ENCODE results near the gene ANKRD26. TPM values are rescaled to one million over a fixed set of nuclear protein-coding genes. Genes with fewer than 3 reads are reported as not detected.

ANKRD26 gene
- total RNA-seq, 2 donors from 2014 or later: 5.7 to 10.5 TPM

DNA sequence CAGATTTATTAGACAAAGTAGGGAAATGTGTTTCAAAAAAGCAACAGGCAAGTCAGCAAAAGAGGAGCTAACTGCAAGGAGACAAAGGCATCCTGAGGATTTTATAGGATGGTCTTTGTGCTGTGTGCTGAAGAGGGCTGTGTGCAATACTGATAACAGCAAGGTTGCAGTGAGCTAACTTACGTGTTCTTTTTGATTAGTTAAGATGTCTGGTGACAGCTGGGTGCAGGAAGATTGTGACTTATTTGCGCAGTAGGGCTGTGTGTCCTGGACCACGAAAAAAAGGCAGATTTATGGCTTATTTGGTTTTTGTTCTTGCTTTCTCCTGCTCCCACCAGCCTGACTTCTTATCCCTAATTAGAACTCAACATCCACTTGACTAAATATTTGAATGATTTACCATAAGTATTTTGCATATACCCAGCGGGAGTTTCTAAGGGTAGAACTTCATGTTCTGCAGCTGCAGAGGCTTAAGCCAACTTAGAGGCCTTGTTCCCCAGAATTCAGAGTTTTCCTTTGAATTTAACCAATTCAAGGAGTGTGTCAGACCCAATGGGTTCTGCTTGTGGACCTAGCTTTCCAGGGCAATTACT, 119.0 kb downstream of the ANKRD26 start:
- TF ChIP-seq POLR2AphosphoS5 (IDR thresholded peaks at IDR 0.05) (no peak), POLR2A (IDR thresholded peaks at IDR 0.05) (no peak)
- TF ChIP-seq, protein P1, sequence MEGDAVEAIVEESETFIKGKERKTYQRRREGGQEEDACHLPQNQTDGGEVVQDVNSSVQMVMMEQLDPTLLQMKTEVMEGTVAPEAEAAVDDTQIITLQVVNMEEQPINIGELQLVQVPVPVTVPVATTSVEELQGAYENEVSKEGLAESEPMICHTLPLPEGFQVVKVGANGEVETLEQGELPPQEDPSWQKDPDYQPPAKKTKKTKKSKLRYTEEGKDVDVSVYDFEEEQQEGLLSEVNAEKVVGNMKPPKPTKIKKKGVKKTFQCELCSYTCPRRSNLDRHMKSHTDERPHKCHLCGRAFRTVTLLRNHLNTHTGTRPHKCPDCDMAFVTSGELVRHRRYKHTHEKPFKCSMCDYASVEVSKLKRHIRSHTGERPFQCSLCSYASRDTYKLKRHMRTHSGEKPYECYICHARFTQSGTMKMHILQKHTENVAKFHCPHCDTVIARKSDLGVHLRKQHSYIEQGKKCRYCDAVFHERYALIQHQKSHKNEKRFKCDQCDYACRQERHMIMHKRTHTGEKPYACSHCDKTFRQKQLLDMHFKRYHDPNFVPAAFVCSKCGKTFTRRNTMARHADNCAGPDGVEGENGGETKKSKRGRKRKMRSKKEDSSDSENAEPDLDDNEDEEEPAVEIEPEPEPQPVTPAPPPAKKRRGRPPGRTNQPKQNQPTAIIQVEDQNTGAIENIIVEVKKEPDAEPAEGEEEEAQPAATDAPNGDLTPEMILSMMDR (IDR thresholded peaks at IDR 0.05): no peak
- no peak overlapping the region for H3K4me3 ChIP-seq
- intact Hi-C loops (cut with DNase I): no loop called here
- 85% methylated on average over 4 of the region's 4 CpGs for WGBS
- no peaks in the 10 kb centered on the region for H3K4me1 ChIP-seq (replicated peaks)
- DNase-seq (ENCODE audit: low spot score): no peak
- H3K36me3 ChIP-seq: no peaks in the 10 kb centered on the region
- H3K27ac ChIP-seq: no peak overlapping the region
- no peaks in the 10 kb centered on the region for H3K27me3 ChIP-seq (replicated peaks; ENCODE audit: insufficient read depth)
- no peaks in the 10 kb centered on the region for H3K9me3 ChIP-seq

DNA sequence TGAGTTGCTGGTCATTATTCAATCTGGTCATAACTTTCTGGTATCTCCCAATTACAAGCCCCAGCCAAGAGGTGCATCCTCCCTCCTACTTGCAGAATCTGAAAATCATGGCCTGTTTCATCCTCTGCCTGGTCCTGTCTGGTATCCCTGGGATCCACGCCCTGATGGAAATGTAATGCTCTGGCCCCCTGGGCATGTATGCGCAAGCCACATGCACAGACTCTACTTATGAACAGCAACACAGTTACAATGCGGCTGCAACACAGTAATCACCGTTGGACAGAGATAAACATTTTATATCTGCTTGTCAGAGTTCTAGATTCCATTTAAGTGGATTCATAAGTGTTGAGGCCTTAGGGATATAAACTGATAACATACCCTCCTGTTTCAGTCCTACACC, 121.8 kb downstream of the ANKRD26 start:
- intact Hi-C loops (cut with DNase I): no loop called here
- 92% methylated on average over 4 of the region's 4 CpGs for WGBS
- no peaks in the 10 kb centered on the region for H3K27me3 ChIP-seq (replicated peaks; ENCODE audit: insufficient read depth)
- TF ChIP-seq POLR2AphosphoS5 (IDR thresholded peaks at IDR 0.05) (no peak), POLR2A (IDR thresholded peaks at IDR 0.05) (no peak)
- TF ChIP-seq, protein P1 (IDR thresholded peaks at IDR 0.05): no peak
- no peak overlapping the region for H3K4me3 ChIP-seq
- no peaks in the 10 kb centered on the region for H3K4me1 ChIP-seq (replicated peaks)
- no peaks in the 10 kb centered on the region for H3K36me3 ChIP-seq
- H3K9me3 ChIP-seq: no peaks in the 10 kb centered on the region
- H3K27ac ChIP-seq: no peak overlapping the region
- no peak for DNase-seq (ENCODE audit: low spot score)

DNA sequence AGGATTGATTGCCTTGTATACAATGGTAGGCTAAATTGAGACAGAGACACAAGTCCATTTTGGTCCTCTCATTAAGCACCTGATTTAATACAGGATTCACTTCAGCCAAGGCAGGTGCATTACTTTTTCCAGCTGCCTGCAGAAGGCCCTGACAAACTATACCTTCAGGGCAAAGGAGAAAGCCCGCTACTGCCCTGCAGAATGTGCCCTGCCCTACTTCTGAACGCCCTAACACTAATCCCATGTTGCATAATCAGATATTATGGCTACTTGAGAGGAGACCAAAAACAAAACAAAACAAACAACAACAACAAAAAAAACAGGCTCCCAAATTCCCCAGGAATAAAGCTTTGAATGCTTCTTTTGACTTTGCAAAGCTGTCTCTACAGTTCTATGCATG, 122.7 kb downstream of the ANKRD26 start:
- H3K36me3 ChIP-seq: no peaks in the 10 kb centered on the region

DNA sequence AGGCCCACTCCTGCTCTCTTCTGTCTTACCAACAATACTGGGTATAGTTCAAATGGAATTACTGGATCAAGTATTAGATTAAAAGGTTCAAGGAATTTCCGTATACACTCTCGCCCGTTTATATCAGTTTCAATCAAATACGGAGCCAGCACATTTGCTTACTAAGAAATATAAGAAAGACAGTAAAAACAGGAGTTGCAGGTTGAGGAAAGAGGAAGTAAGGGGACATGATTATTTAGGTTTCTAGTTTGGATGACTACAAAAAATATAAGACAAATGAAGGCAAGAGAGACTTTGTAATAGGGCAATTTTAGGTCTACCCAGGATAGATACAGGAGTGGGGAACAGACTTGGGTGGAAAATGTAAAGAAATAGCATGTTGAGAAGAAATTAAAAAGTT, 129.6 kb downstream of the ANKRD26 start:
- Histone ChIP-seq H3K27me3 (replicated peaks; ENCODE audit: insufficient read depth) (no peaks in the 10 kb centered on the region), H3K27ac (no peak overlapping the region), H3K4me3 (no peak overlapping the region), H3K9me3 (no peaks in the 10 kb centered on the region), H3K4me1 (replicated peaks) (no peaks in the 10 kb centered on the region), H3K36me3 (no peaks in the 10 kb centered on the region)
- 85% methylated on average over 4 of the region's 4 CpGs for WGBS
- intact Hi-C loops (cut with DNase I): no loop called here
- no peak for DNase-seq (ENCODE audit: low spot score)
- TF ChIP-seq POLR2AphosphoS5 (IDR thresholded peaks at IDR 0.05) (no peak), POLR2A (IDR thresholded peaks at IDR 0.05) (no peak)
- TF ChIP-seq, protein P1 (IDR thresholded peaks at IDR 0.05): no peak

More for the DNA sequence above, 122.7 kb downstream of the ANKRD26 start:
- no peaks in the 10 kb centered on the region for H3K27me3 ChIP-seq (replicated peaks; ENCODE audit: insufficient read depth)
- intact Hi-C loops (cut with DNase I): no loop called here
- H3K27ac ChIP-seq: no peak overlapping the region
- DNase-seq (ENCODE audit: low spot score): no peak
- no peak overlapping the region for H3K4me3 ChIP-seq
- TF ChIP-seq, protein P1 (IDR thresholded peaks at IDR 0.05): no peak
- no peak for TF ChIP-seq POLR2AphosphoS5 (IDR thresholded peaks at IDR 0.05)
- no peak for TF ChIP-seq POLR2A (IDR thresholded peaks at IDR 0.05)
- no peaks in the 10 kb centered on the region for H3K9me3 ChIP-seq
- H3K4me1 ChIP-seq (replicated peaks): no peaks in the 10 kb centered on the region
- WGBS: 84% methylated on average over 2 of the region's 2 CpGs

DNA sequence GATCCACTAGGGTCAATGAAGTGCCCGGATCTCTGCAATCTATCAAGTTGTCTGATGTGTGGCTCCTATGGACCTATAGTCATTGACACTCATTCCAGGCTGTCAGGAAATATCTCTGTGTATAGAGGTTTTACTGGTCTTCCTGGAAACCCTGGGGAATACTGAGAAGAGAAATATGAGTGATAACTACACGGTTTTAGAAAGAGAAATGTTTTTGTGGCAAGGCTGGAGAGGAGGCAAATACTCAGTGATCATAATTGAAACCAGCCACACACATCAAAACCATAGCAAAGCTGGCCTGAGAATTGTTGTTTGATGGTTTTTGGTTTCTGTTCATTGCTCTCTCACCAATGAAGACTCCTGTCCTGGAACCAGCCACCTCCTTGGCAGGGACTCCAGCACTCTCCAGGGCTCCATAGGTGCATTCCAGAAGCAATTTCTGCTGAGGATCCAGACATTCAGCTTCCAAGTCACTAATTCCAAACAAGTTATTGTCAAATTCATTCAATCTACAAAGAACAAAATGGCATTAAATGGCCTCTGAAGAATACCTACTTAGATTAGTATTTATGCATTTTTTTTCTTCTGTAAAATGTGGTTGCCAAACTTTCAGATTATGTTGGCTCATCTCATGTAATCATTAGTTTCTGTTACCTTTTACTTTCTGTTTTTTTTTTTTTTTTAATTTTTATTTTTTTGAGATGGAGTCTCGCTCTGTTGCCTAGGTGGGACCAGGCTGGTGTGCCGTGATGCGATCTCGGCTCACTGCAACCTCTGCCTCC, 131.0 kb downstream of the ANKRD26 start:
- intact Hi-C loops (cut with DNase I): no loop called here
- Histone ChIP-seq H3K27ac (no peak overlapping the region), H3K4me1 (replicated peaks) (no peaks in the 10 kb centered on the region), H3K4me3 (no peak overlapping the region), H3K27me3 (replicated peaks; ENCODE audit: insufficient read depth) (no peaks in the 10 kb centered on the region), H3K36me3 (no peaks in the 10 kb centered on the region), H3K9me3 (no peaks in the 10 kb centered on the region)
- TF ChIP-seq, protein P1 (IDR thresholded peaks at IDR 0.05): no peak
- TF ChIP-seq POLR2AphosphoS5 (IDR thresholded peaks at IDR 0.05): no peak
- no peak for TF ChIP-seq POLR2A (IDR thresholded peaks at IDR 0.05)
- no peak for DNase-seq (ENCODE audit: low spot score)
- 88% methylated on average over 6 of the region's 6 CpGs for WGBS

All from prostate gland (tissue), 2 donors.